HepG2 (cell line): ENCODE data around the gene GSTM2. TPM values are rescaled to one million over a fixed set of nuclear protein-coding genes. Genes with fewer than 3 reads are reported as not detected.

ENCODE experiments used
- ATAC-seq: fragments of 200-7000 bp; cut with Tn5 transposase; 3 replicates; pipeline ENCODE4 v1.9.1; 2020; ENCODE audit warnings: mild to moderate bottlenecking, moderate library complexity
- Bru-seq: library from RNA; stranded (reverse); fragments of 400-500 nt; gene quantifications from one replicate; lab custom pipeline; 2021; lab: Mats Ljungman, UMichigan
- BruChase-seq, 2 experiments: library from RNA; stranded (reverse); fragments of 400-500 nt; gene quantifications; one replicate each; lab custom pipeline; 2021; lab: Mats Ljungman, UMichigan
- BruUV-seq: library from RNA; stranded (reverse); fragments of 400-500 nt; replicated peaks from 2 replicates; lab custom pipeline; 2021; lab: Mats Ljungman, UMichigan
- CTCF ChIA-PET: fragments of 300-600 bp; formaldehyde crosslinking; extraction: SDS; loops from one replicate; lab custom pipeline; 2021; ENCODE audit warnings: low total read pairs, inconsistent platforms, low intra/inter-chr PET ratio; lab: Yijun Ruan, JAX
- POLR2A ChIA-PET: fragments of 350-600 bp; sonication (Branson Sonifier 250); formaldehyde crosslinking; loops from one replicate; lab custom pipeline; 2020; ENCODE audit warnings: antibody characterized with exemption, inconsistent platforms; lab: Yijun Ruan, JAX
- DNase-seq: peaks from one replicate; pipeline ENCODE4 v3.0.0-alpha.2; 2015; ENCODE audit warnings: low spot score
- FAIRE-seq: peaks from 3 replicates; lab custom pipeline; 2011; peaks lifted over from hg19 to GRCh38; lab: Jason Lieb, UNC
- H2AFZ ChIP-seq: one replicate; pipeline ENCODE4 v1.6.1; 2011; ENCODE audit warnings: low read length, inconsistent platforms
- H3K27ac ChIP-seq: fragments of 300-600 bp; 3 replicates; pipeline ENCODE4 v1.8.0; 2011; ENCODE audit warnings: mixed run types, mild to moderate bottlenecking, mixed read lengths, low read length, inconsistent platforms; ENCODE audit not compliant: insufficient read depth; ENCODE audit errors: extremely low read length
- H3K27me3 ChIP-seq, 2 experiments: fragments of 200-600 bp in 1 of 2; 2 replicates in 1 of 2; 3 replicates in 1 of 2; pipeline versions ENCODE4 v1.6.0 to v1.8.0; 2011; ENCODE audit warnings: low read length in 2 of 2, mild to moderate bottlenecking in 2 of 2, moderate library complexity in 2 of 2, inconsistent platforms in 1 of 2; ENCODE audit not compliant: insufficient read depth in 2 of 2, control insufficient read depth in 1 of 2
- H3K36me3 ChIP-seq, 2 experiments: fragments of 200-600 bp in 1 of 2; replicated peaks in 1 of 2; 2 replicates in 1 of 2; 3 replicates in 1 of 2; pipeline versions ENCODE4 v1.5.1 to v1.8.0; 2011; ENCODE audit warnings: low read length in 2 of 2, inconsistent platforms in 1 of 2; ENCODE audit not compliant: insufficient read depth in 2 of 2, control insufficient read depth in 1 of 2
- H3K4me1 ChIP-seq: 2 replicates; pipeline ENCODE4 v1.5.1; 2012; ENCODE audit warnings: low read length, inconsistent platforms; ENCODE audit not compliant: insufficient read depth
- H3K4me2 ChIP-seq: 2 replicates; pipeline ENCODE4 v1.6.0; 2011; ENCODE audit warnings: low read depth, low read length, inconsistent platforms
- H3K4me3 ChIP-seq, 3 experiments: fragments of 200-600 bp in 1 of 3; sonication (generic), shearing (Covaris generic) in 1 of 3; replicated peaks in 1 of 3; 2 replicates each; pipeline ENCODE4 v1.5.1; 2011 to 2016; ENCODE audit warnings: low read length in 3 of 3, inconsistent platforms in 2 of 3, low read depth in 2 of 3, mild to moderate bottlenecking in 2 of 3, control low read depth in 1 of 3, mixed read lengths in 1 of 3; ENCODE audit not compliant: insufficient read depth in 1 of 3
- H3K79me2 ChIP-seq: one replicate; pipeline ENCODE4 v1.6.1; 2011; ENCODE audit warnings: low read length, inconsistent platforms; ENCODE audit not compliant: insufficient read depth
- H3K9ac ChIP-seq: 2 replicates; pipeline ENCODE4 v1.6.0; 2011; ENCODE audit warnings: mild to moderate bottlenecking, low read depth, low read length, inconsistent platforms; ENCODE audit not compliant: insufficient read depth
- H3K9me3 ChIP-seq: 2 replicates; pipeline ENCODE4 v1.5.1; 2012; ENCODE audit warnings: mild to moderate bottlenecking, low read length
- H4K20me1 ChIP-seq: 2 replicates; pipeline ENCODE4 v1.6.0; 2011; ENCODE audit warnings: inconsistent platforms, mild to moderate bottlenecking, low read length, moderate library complexity; ENCODE audit not compliant: insufficient read depth
- MEIS2 ChIP-seq: sonication (generic); formaldehyde crosslinking; IDR thresholded peaks from 2 replicates; pipeline ENCODE4 v1.9.0; 2021; ENCODE audit warnings: mild to moderate bottlenecking, missing genetic modification reagents
- SAP130 ChIP-seq: IDR thresholded peaks from 2 replicates; pipeline ENCODE4 v1.6.1; 2016; ENCODE audit warnings: low read depth
- TOPORS ChIP-seq: sonication (generic); formaldehyde crosslinking; IDR thresholded peaks from 2 replicates; pipeline ENCODE4 v1.8.0; 2023; ENCODE audit warnings: mild to moderate bottlenecking, missing genetic modification reagents
- WGBS: methylation state at CpG from one replicate; pipeline ENCODE4 v1.1.6; 2017; ENCODE audit warnings: low lambda C conversion rate; 5-methylcytosine and 5-hydroxymethylcytosine counted together
- in situ Hi-C: cut with HindIII; loops from 2 replicates; pipeline ENCODE4 v1.10.0; 2017; ENCODE audit warnings: low pct_unique_long_range_greater_than_20kb; ENCODE audit not compliant: extremely low pct_ligation_motif_present
- intact Hi-C: fragments of 100-400 bp; cut with micrococcal nuclease; formaldehyde crosslinking; loops from one replicate; pipeline ENCODE4 v1.10.0; 2022; ENCODE audit not compliant: unreplicated experiment
- long read RNA-seq, 2 experiments: library from RNA in 1 of 2; library from polyadenylated mRNA in 1 of 2; stranded (forward) in 1 of 2; unstranded in 1 of 2; transcript quantifications; one replicate each; pipeline ENCODE4 v2.0.0, GENCODE V29; 2019 to 2022
- polyA minus RNA-seq, 3 experiments: library from RNA; depleted of rRNA, polyadenylated mRNA; stranded (reverse); fragments of >200 nt; gene quantifications; 2 replicates each; pipeline ENCODE4 v1.2.3, GENCODE V29; 2011; ENCODE audit warnings: low replicate concordance in 1 of 3
- polyA plus RNA-seq, 8 experiments: library from polyadenylated mRNA; depleted of rRNA in 3 of 8; stranded (reverse) in 7 of 8; unstranded in 1 of 8; fragments of >200 nt; fragmentation: Illumina TruSeq in 4 of 8; extraction: Trizol in 4 of 8; gene quantifications; 2 replicates each; pipeline versions ENCODE4 v1.2.1 to v1.2.3, GENCODE V29; 2011 to 2016; ENCODE audit warnings: low read depth in 4 of 8, missing spikeins in 1 of 8, mixed read lengths in 1 of 8; ENCODE audit not compliant: insufficient read depth in 1 of 8
- total RNA-seq, 5 experiments: library from RNA; depleted of rRNA; stranded (reverse); fragments of >200 nt; fragmentation: Illumina TruSeq; extraction: Trizol; gene quantifications; 2 replicates each; pipeline ENCODE4 v1.2.3, GENCODE V29; 2016; ENCODE audit warnings: low read depth in 1 of 5
- TF ChIP-seq, protein P1 (sequence below): sonication (generic); formaldehyde crosslinking; IDR thresholded peaks from 2 replicates; pipeline ENCODE4 v1.4.0; 2020; ENCODE audit warnings: mild to moderate bottlenecking, missing genetic modification reagents
- TF ChIP-seq, protein P2 (sequence below): sonication (generic); formaldehyde crosslinking; IDR thresholded peaks from 2 replicates; pipeline ENCODE4 v1.8.0; 2022; ENCODE audit warnings: mild to moderate bottlenecking, missing genetic modification reagents, moderate library complexity
- TF ChIP-seq, protein P3 (sequence below): sonication (generic); formaldehyde crosslinking; IDR thresholded peaks from 2 replicates; pipeline ENCODE4 v1.4.0; 2020; ENCODE audit warnings: missing genetic modification reagents
- TF ChIP-seq, protein P4 (sequence below): sonication (generic); formaldehyde crosslinking; IDR thresholded peaks from 2 replicates; pipeline ENCODE4 v1.8.0; 2022; ENCODE audit warnings: missing genetic modification reagents, mild to moderate bottlenecking, inconsistent platforms, borderline replicate concordance
- TF ChIP-seq, protein P5 (sequence below): sonication (generic); formaldehyde crosslinking; IDR thresholded peaks from 2 replicates; pipeline ENCODE4 v1.5.0; 2020; ENCODE audit warnings: mild to moderate bottlenecking, missing genetic modification reagents, moderate library complexity

Gene GSTM2
- total RNA-seq (2016; rRNA removed; fragmentation: Illumina TruSeq; extraction: Trizol), result 6.5 and 7.0 TPM in 2 replicates
- 1.9 and 2.5 TPM in 2 replicates for total RNA-seq (2016; cell fraction: cytosol; rRNA removed; fragmentation: Illumina TruSeq; extraction: Trizol; ENCODE audit: low read depth)
- 8.1 and 8.3 TPM in 2 replicates for total RNA-seq (2016; cell fraction: insoluble cytoplasmic fraction; rRNA removed; fragmentation: Illumina TruSeq; extraction: Trizol)
- 2.0 and 2.7 TPM in 2 replicates for total RNA-seq (2016; cell fraction: membrane; rRNA removed; fragmentation: Illumina TruSeq; extraction: Trizol)
- total RNA-seq (2016; cell fraction: nucleus; rRNA removed; fragmentation: Illumina TruSeq; extraction: Trizol), result 8.1 and 8.5 TPM in 2 replicates
- polyA plus RNA-seq (2011; rRNA removed), result 15.0 and 17.0 TPM in 2 replicates
- polyA plus RNA-seq (2011; cell fraction: cytosol; rRNA removed), result 5.9 and 7.2 TPM in 2 replicates
- polyA plus RNA-seq (2011; cell fraction: nucleus; rRNA removed), result 102 and 131 TPM in 2 replicates
- polyA plus RNA-seq (2012), result 19.7 and 21.3 TPM in 2 replicates
- polyA plus RNA-seq (2016; cell fraction: cytosol; fragmentation: Illumina TruSeq; extraction: Trizol; ENCODE audit: low read depth), result 4.7 and 5.2 TPM in 2 replicates
- polyA plus RNA-seq (2016; cell fraction: insoluble cytoplasmic fraction; fragmentation: Illumina TruSeq; extraction: Trizol; ENCODE audit: low read depth), result 15.3 and 17.0 TPM in 2 replicates
- 3.5 and 4.5 TPM in 2 replicates for polyA plus RNA-seq (2016; cell fraction: membrane; fragmentation: Illumina TruSeq; extraction: Trizol; ENCODE audit: low read depth)
- polyA plus RNA-seq (2016; cell fraction: nucleus; fragmentation: Illumina TruSeq; extraction: Trizol; ENCODE audit: insufficient read depth, low read depth), result 30.8 and 32.2 TPM in 2 replicates
- 0.26 and 6.7 TPM in 2 replicates for polyA minus RNA-seq (2011; rRNA and poly(A)+ RNA removed; ENCODE audit: low replicate concordance)
- polyA minus RNA-seq (2011; cell fraction: cytosol; rRNA and poly(A)+ RNA removed), result 1.7 and 2.7 TPM in 2 replicates
- 12.9 TPM in 2 replicates for polyA minus RNA-seq (2011; cell fraction: nucleus; rRNA and poly(A)+ RNA removed)
- percentile 27 among the genes with signal in this experiment for Bru-seq, nascent RNA
- percentile 32 among the genes with signal in this experiment for BruChase-seq, experiment 1, labeled RNA remaining after a 6-hour chase
- percentile 27 among the genes with signal in this experiment for BruChase-seq, experiment 2, labeled RNA remaining after a 2-hour chase
- long read RNA-seq, experiment 1, transcript GSTM2-201 (8 exons, 1,157 nt), result major isoform, 6 of 6 reads
- long read RNA-seq, experiment 1, partial matches to known transcripts, result 0 of 6 reads
- long read RNA-seq, experiment 1, other reads (novel, unspliced or antisense), result 0 of 6 reads
- long read RNA-seq, experiment 2, transcript GSTM2-201 (8 exons, 1,157 nt), result major isoform, 10 of 10 reads
- long read RNA-seq, experiment 2, partial matches to known transcripts, result 0 of 10 reads
- long read RNA-seq, experiment 2, other reads (novel, unspliced or antisense), result 0 of 10 reads

DNA sequence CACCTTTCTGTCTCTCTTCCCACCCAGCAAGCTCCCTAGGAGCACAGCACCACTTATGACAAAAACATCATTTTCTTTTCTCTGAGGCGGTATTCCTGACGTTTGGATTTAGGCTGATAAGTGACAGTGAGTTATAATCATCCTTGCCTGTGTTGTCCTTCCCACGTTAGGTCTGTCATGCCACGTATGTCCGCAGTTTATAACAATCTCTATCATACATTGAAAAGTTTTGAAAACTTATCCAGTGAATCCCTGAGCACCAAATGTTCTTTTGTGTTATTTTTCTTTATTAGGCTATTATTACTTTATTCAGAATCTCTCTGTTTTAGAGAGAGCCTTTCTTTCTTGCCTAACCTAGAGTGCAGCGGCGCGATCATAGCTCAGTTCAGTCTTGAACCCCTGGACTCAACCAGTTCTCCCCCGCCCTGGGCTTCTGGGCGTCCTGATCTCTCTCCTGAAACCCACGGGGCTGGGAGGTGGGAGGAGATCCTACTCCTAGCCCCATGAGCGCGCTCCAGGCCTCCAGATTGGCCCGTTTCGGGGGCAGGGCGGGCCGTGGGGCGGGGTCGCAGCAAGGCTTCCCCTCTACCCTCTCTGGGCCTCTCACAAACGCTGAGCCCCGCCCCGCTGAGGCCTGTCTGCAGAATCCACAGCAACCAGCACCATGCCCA is at the start of gene GSTM2:
Gene GSTM2 (plus strand): TSS at position 606 of the 671 bp plus-strand sequence. CDS start 59 bp downstream, at position 665.
- Histone ChIP-seq H3K27me3 (no peaks in the 10 kb centered on the region), H3K4me2 (peak within 1 kb of the TSS; percentile 80), H3K79me2 (no peaks in the 10 kb centered on the region), H3K4me1 (peaks cover 13% of the 10 kb centered on the region), H3K4me3 (peak within 1 kb of the TSS; percentile 56 to 70 (median 58)), H3K27ac (no peak within 1 kb of the TSS), H3K9me3 (no peaks in the 10 kb centered on the region), H3K9ac (peak within 1 kb of the TSS; percentile 55; the same call in 1 of the 2 replicates), H4K20me1 (no peaks in the 10 kb centered on the region), H2AFZ (peak within 1 kb of the TSS; percentile 50), H3K36me3 (no peaks in the 10 kb centered on the region; a peak in 1 of 5 replicates)
- peak; percentile 100 for ATAC-seq
- in situ Hi-C loops, result loop anchor here (10.0 kb wide), 1 partner anchor 47 kb away; the partner anchor contains the start of gene GSTM5
- peak; percentile 39 for FAIRE-seq
- WGBS, result 24% methylated on average over 13 of the region's 22 CpGs
- ChIA-PET POLR2A (interaction anchor here (1.1 to 1.8 kb wide), 2 partner anchors 11 to 27 kb away, joined by 3 to 10 read pairs; partner anchors contain the start of gene GSTM4), CTCF (no interaction called here)
- no TSS peak for BruUV-seq
- DNase-seq, result peak; percentile 80
- intact Hi-C loops, result no loop called here
- TF ChIP-seq, protein P1, sequence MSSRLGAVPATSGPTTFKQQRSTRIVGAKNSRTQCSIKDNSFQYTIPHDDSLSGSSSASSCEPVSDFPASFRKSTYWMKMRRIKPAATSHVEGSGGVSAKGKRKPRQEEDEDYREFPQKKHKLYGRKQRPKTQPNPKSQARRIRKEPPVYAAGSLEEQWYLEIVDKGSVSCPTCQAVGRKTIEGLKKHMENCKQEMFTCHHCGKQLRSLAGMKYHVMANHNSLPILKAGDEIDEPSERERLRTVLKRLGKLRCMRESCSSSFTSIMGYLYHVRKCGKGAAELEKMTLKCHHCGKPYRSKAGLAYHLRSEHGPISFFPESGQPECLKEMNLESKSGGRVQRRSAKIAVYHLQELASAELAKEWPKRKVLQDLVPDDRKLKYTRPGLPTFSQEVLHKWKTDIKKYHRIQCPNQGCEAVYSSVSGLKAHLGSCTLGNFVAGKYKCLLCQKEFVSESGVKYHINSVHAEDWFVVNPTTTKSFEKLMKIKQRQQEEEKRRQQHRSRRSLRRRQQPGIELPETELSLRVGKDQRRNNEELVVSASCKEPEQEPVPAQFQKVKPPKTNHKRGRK (CRISPR knock-in tag), result peak; percentile 59; the same call in 1 of the 2 replicates
- TF ChIP-seq TOPORS (no peak), SAP130 (peak; percentile 68), MEIS2 (CRISPR knock-in tag) (0 out of 2 replicates have a peak, but pooled peaks have one; percentile 13)
- TF ChIP-seq, protein P2, sequence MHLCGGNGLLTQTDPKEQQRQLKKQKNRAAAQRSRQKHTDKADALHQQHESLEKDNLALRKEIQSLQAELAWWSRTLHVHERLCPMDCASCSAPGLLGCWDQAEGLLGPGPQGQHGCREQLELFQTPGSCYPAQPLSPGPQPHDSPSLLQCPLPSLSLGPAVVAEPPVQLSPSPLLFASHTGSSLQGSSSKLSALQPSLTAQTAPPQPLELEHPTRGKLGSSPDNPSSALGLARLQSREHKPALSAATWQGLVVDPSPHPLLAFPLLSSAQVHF (CRISPR knock-in tag), result no peak
- TF ChIP-seq, protein P3, sequence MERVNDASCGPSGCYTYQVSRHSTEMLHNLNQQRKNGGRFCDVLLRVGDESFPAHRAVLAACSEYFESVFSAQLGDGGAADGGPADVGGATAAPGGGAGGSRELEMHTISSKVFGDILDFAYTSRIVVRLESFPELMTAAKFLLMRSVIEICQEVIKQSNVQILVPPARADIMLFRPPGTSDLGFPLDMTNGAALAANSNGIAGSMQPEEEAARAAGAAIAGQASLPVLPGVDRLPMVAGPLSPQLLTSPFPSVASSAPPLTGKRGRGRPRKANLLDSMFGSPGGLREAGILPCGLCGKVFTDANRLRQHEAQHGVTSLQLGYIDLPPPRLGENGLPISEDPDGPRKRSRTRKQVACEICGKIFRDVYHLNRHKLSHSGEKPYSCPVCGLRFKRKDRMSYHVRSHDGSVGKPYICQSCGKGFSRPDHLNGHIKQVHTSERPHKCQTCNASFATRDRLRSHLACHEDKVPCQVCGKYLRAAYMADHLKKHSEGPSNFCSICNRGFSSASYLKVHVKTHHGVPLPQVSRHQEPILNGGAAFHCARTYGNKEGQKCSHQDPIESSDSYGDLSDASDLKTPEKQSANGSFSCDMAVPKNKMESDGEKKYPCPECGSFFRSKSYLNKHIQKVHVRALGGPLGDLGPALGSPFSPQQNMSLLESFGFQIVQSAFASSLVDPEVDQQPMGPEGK (CRISPR knock-in tag), result peak; percentile 35; the same call in 1 of the 2 replicates
- TF ChIP-seq, protein P4, sequence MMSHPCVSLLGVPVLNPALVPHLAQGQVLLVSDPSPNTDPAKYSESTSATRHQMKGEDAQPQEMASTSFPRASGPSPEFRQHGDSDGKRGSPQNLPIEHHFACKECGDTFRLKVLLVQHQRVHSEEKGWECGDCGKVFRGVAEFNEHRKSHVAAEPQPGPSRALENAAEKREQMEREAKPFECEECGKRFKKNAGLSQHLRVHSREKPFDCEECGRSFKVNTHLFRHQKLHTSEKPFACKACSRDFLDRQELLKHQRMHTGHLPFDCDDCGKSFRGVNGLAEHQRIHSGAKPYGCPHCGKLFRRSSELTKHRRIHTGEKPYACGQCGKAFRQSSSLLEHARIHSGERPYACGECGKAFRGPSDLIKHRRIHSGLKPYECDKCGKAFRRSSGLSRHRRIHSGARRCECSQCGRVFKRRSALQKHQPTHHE, result no peak
- TF ChIP-seq, protein P5, sequence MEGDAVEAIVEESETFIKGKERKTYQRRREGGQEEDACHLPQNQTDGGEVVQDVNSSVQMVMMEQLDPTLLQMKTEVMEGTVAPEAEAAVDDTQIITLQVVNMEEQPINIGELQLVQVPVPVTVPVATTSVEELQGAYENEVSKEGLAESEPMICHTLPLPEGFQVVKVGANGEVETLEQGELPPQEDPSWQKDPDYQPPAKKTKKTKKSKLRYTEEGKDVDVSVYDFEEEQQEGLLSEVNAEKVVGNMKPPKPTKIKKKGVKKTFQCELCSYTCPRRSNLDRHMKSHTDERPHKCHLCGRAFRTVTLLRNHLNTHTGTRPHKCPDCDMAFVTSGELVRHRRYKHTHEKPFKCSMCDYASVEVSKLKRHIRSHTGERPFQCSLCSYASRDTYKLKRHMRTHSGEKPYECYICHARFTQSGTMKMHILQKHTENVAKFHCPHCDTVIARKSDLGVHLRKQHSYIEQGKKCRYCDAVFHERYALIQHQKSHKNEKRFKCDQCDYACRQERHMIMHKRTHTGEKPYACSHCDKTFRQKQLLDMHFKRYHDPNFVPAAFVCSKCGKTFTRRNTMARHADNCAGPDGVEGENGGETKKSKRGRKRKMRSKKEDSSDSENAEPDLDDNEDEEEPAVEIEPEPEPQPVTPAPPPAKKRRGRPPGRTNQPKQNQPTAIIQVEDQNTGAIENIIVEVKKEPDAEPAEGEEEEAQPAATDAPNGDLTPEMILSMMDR (CRISPR knock-in tag), result peak; percentile 18; the same call in 1 of the 2 replicates
